IMR-90 (cell line): ENCODE measurements around the gene DGAT2.

Source experiments
- CTCF ChIP-seq: conservative IDR thresholded peaks from 2 replicates; pipeline ENCODE4 v1.5.1; 2012; ENCODE audit warnings: mild to moderate bottlenecking, low read depth, low read length, improper control_type of control experiment
- MAZ ChIP-seq: IDR thresholded peaks from 2 replicates; pipeline ENCODE4 v1.6.1; 2012; ENCODE audit warnings: low read depth, mild to moderate bottlenecking, low read length, improper control_type of control experiment, moderate library complexity, borderline replicate concordance
- NFE2L2 ChIP-seq: fragments of 150-350 bp; IDR thresholded peaks from 2 replicates; pipeline ENCODE4 v1.6.1; 2016; ENCODE audit warnings: low read depth, mild to moderate bottlenecking, low read length
- POLR2A ChIP-seq: IDR thresholded peaks from 2 replicates; pipeline ENCODE4 v1.6.1; 2012; ENCODE audit warnings: mild to moderate bottlenecking, low read depth, low read length
- RAD21 ChIP-seq: IDR thresholded peaks from 2 replicates; pipeline ENCODE4 v1.6.1; 2012; ENCODE audit warnings: low read length, improper control_type of control experiment
- RCOR1 ChIP-seq: IDR thresholded peaks from 2 replicates; pipeline ENCODE4 v1.6.1; 2012; ENCODE audit warnings: mild to moderate bottlenecking, low read length, improper control_type of control experiment; ENCODE audit not compliant: insufficient replicate concordance
- USF2 ChIP-seq: fragments of 150-350 bp; IDR thresholded peaks from 2 replicates; pipeline ENCODE4 v1.6.1; 2017; ENCODE audit warnings: mild to moderate bottlenecking, antibody characterized with exemption, low read length, low read depth

GRCh38 chr11:75823946-75824345 is 55.4 kb downstream of the DGAT2 start:
- no peak for TF ChIP-seq CTCF
- TF ChIP-seq MAZ, result no peak
- no peak for TF ChIP-seq USF2
- TF ChIP-seq POLR2A, result no peak
- TF ChIP-seq NFE2L2, result no peak
- TF ChIP-seq RAD21, result no peak
- no peak for TF ChIP-seq RCOR1
